IMR-90 (cell line): ENCODE measurements around the gene NKTR.

ENCODE experiments used
- CTCF ChIP-seq: conservative IDR thresholded peaks from 2 replicates; pipeline ENCODE4 v1.5.1; 2012; ENCODE audit warnings: mild to moderate bottlenecking, low read depth, low read length, improper control_type of control experiment
- ELK1 ChIP-seq: fragments of 150-350 bp; IDR thresholded peaks from 2 replicates; pipeline ENCODE4 v1.6.1; 2016; ENCODE audit warnings: low read depth, mild to moderate bottlenecking, low read length, moderate library complexity, borderline replicate concordance
- MXI1 ChIP-seq: IDR thresholded peaks from 2 replicates; pipeline ENCODE4 v1.6.1; 2012; ENCODE audit warnings: low read depth, mild to moderate bottlenecking, low read length, moderate library complexity, borderline replicate concordance
- POLR2A ChIP-seq: IDR thresholded peaks from 2 replicates; pipeline ENCODE4 v1.6.1; 2012; ENCODE audit warnings: mild to moderate bottlenecking, low read depth, low read length
- RAD21 ChIP-seq: IDR thresholded peaks from 2 replicates; pipeline ENCODE4 v1.6.1; 2012; ENCODE audit warnings: low read length, improper control_type of control experiment
- RCOR1 ChIP-seq: IDR thresholded peaks from 2 replicates; pipeline ENCODE4 v1.6.1; 2012; ENCODE audit warnings: mild to moderate bottlenecking, low read length, improper control_type of control experiment; ENCODE audit not compliant: insufficient replicate concordance
- SMC3 ChIP-seq: fragments of 150-350 bp; IDR thresholded peaks from 2 replicates; pipeline ENCODE4 v1.6.1; 2016; ENCODE audit warnings: low read depth, mild to moderate bottlenecking, antibody characterized with exemption, low read length, moderate library complexity

- TF ChIP-seq CTCF (peak; percentile 23; the same call in 1 of the 2 replicates), POLR2A (peak; percentile 67; the same call in 1 of the 2 replicates), SMC3 (no peak), RAD21 (0 out of 2 replicates have a peak, but pooled peaks have one; percentile 11), RCOR1 (no peak), MXI1 (peak; percentile 71), ELK1 (no peak)
These were observed 18.6 kb upstream of the NKTR start, which contains the start of gene SEC22C for GRCh38 chr3:42581709-42582473.
